ENCODE data around the gene AKAP13. TPM values are rescaled to one million over a fixed set of nuclear protein-coding genes. Genes with fewer than 3 reads are reported as not detected.

AKAP13 gene
- total and polyA plus RNA-seq, 2 of the 13 experiments (the other 11 are each of a cell fraction or from before 2014, with no cell fraction given) = 6.7 to 27.1 TPM

DNA sequence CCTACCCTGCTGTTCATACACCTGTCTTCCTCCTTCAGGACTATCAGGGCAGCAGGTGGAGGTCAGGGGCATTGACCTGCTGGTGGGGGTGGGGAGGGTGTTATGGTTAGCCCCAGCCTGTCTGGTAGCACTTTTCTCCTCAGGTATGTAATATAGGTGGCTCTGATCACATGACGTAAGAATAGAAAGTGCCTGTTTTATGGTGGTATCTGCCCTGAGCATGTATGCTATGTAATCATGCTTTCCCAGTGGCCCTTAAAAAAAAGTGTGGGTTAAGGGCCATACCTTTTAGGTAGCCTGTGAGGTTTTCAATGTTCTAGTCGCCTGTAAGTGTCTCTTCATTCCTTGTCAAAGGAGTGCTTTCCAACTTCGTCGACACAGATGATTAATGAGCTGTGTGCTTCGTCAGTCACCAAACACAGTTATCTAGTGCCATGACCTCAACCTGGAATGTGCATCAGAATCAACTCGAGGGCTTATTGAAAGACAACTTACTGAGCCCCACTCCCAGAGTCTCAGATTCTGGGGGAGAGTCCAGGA, 328.1 kb downstream of the AKAP13 start (continued):
- TF ChIP-seq, protein P1, sequence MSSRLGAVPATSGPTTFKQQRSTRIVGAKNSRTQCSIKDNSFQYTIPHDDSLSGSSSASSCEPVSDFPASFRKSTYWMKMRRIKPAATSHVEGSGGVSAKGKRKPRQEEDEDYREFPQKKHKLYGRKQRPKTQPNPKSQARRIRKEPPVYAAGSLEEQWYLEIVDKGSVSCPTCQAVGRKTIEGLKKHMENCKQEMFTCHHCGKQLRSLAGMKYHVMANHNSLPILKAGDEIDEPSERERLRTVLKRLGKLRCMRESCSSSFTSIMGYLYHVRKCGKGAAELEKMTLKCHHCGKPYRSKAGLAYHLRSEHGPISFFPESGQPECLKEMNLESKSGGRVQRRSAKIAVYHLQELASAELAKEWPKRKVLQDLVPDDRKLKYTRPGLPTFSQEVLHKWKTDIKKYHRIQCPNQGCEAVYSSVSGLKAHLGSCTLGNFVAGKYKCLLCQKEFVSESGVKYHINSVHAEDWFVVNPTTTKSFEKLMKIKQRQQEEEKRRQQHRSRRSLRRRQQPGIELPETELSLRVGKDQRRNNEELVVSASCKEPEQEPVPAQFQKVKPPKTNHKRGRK (CRISPR knock-in tag; IDR thresholded peaks at IDR 0.05) = no peak
- no peak for TF ChIP-seq ZNF674 (CRISPR knock-in tag; IDR thresholded peaks at IDR 0.05; ENCODE audit: low read depth)
- TF ChIP-seq, protein P2, sequence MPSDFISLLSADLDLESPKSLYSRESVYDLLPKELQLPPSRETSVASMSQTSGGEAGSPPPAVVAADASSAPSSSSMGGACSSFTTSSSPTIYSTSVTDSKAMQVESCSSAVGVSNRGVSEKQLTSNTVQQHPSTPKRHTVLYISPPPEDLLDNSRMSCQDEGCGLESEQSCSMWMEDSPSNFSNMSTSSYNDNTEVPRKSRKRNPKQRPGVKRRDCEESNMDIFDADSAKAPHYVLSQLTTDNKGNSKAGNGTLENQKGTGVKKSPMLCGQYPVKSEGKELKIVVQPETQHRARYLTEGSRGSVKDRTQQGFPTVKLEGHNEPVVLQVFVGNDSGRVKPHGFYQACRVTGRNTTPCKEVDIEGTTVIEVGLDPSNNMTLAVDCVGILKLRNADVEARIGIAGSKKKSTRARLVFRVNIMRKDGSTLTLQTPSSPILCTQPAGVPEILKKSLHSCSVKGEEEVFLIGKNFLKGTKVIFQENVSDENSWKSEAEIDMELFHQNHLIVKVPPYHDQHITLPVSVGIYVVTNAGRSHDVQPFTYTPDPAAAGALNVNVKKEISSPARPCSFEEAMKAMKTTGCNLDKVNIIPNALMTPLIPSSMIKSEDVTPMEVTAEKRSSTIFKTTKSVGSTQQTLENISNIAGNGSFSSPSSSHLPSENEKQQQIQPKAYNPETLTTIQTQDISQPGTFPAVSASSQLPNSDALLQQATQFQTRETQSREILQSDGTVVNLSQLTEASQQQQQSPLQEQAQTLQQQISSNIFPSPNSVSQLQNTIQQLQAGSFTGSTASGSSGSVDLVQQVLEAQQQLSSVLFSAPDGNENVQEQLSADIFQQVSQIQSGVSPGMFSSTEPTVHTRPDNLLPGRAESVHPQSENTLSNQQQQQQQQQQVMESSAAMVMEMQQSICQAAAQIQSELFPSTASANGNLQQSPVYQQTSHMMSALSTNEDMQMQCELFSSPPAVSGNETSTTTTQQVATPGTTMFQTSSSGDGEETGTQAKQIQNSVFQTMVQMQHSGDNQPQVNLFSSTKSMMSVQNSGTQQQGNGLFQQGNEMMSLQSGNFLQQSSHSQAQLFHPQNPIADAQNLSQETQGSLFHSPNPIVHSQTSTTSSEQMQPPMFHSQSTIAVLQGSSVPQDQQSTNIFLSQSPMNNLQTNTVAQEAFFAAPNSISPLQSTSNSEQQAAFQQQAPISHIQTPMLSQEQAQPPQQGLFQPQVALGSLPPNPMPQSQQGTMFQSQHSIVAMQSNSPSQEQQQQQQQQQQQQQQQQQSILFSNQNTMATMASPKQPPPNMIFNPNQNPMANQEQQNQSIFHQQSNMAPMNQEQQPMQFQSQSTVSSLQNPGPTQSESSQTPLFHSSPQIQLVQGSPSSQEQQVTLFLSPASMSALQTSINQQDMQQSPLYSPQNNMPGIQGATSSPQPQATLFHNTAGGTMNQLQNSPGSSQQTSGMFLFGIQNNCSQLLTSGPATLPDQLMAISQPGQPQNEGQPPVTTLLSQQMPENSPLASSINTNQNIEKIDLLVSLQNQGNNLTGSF (CRISPR knock-in tag; IDR thresholded peaks at IDR 0.05) = no peak
- TF ChIP-seq KAT8 (CRISPR knock-in tag; IDR thresholded peaks at IDR 0.05) = no peak; the same call in 1 of the 2 replicates
- no peak for TF ChIP-seq ZNF260 (CRISPR knock-in tag; IDR thresholded peaks at IDR 0.05; ENCODE audit: borderline replicate concordance, low read depth)
- TF ChIP-seq, protein P3, sequence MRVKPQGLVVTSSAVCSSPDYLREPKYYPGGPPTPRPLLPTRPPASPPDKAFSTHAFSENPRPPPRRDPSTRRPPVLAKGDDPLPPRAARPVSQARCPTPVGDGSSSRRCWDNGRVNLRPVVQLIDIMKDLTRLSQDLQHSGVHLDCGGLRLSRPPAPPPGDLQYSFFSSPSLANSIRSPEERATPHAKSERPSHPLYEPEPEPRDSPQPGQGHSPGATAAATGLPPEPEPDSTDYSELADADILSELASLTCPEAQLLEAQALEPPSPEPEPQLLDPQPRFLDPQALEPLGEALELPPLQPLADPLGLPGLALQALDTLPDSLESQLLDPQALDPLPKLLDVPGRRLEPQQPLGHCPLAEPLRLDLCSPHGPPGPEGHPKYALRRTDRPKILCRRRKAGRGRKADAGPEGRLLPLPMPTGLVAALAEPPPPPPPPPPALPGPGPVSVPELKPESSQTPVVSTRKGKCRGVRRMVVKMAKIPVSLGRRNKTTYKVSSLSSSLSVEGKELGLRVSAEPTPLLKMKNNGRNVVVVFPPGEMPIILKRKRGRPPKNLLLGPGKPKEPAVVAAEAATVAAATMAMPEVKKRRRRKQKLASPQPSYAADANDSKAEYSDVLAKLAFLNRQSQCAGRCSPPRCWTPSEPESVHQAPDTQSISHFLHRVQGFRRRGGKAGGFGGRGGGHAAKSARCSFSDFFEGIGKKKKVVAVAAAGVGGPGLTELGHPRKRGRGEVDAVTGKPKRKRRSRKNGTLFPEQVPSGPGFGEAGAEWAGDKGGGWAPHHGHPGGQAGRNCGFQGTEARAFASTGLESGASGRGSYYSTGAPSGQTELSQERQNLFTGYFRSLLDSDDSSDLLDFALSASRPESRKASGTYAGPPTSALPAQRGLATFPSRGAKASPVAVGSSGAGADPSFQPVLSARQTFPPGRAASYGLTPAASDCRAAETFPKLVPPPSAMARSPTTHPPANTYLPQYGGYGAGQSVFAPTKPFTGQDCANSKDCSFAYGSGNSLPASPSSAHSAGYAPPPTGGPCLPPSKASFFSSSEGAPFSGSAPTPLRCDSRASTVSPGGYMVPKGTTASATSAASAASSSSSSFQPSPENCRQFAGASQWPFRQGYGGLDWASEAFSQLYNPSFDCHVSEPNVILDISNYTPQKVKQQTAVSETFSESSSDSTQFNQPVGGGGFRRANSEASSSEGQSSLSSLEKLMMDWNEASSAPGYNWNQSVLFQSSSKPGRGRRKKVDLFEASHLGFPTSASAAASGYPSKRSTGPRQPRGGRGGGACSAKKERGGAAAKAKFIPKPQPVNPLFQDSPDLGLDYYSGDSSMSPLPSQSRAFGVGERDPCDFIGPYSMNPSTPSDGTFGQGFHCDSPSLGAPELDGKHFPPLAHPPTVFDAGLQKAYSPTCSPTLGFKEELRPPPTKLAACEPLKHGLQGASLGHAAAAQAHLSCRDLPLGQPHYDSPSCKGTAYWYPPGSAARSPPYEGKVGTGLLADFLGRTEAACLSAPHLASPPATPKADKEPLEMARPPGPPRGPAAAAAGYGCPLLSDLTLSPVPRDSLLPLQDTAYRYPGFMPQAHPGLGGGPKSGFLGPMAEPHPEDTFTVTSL (CRISPR knock-in tag; IDR thresholded peaks at IDR 0.05; ENCODE audit: borderline replicate concordance) = no peak
- no peak for TF ChIP-seq RORA (CRISPR knock-in tag; IDR thresholded peaks at IDR 0.05)
- no peak for TF ChIP-seq ZNF138 (CRISPR knock-in tag; IDR thresholded peaks at IDR 0.05; ENCODE audit: low read depth)
- 0 out of 2 replicates have a peak, but pooled peaks have one; percentile 27 for TF ChIP-seq NR2C2 (CRISPR knock-in tag; IDR thresholded peaks at IDR 0.05; ENCODE audit: borderline replicate concordance)
- no peak for TF ChIP-seq PCBP1 (IDR thresholded peaks at IDR 0.05; ENCODE audit: borderline replicate concordance, low read depth, low read length)
- TF ChIP-seq, protein P4, sequence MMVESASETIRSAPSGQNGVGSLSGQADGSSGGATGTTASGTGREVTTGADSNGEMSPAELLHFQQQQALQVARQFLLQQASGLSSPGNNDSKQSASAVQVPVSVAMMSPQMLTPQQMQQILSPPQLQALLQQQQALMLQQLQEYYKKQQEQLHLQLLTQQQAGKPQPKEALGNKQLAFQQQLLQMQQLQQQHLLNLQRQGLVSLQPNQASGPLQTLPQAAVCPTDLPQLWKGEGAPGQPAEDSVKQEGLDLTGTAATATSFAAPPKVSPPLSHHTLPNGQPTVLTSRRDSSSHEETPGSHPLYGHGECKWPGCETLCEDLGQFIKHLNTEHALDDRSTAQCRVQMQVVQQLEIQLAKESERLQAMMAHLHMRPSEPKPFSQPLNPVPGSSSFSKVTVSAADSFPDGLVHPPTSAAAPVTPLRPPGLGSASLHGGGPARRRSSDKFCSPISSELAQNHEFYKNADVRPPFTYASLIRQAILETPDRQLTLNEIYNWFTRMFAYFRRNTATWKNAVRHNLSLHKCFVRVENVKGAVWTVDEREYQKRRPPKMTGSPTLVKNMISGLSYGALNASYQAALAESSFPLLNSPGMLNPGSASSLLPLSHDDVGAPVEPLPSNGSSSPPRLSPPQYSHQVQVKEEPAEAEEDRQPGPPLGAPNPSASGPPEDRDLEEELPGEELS (CRISPR knock-in tag; IDR thresholded peaks at IDR 0.05) = no peak
- TF ChIP-seq, protein P5, sequence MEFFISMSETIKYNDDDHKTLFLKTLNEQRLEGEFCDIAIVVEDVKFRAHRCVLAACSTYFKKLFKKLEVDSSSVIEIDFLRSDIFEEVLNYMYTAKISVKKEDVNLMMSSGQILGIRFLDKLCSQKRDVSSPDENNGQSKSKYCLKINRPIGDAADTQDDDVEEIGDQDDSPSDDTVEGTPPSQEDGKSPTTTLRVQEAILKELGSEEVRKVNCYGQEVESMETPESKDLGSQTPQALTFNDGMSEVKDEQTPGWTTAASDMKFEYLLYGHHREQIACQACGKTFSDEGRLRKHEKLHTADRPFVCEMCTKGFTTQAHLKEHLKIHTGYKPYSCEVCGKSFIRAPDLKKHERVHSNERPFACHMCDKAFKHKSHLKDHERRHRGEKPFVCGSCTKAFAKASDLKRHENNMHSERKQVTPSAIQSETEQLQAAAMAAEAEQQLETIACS (CRISPR knock-in tag; IDR thresholded peaks at IDR 0.05) = no peak
- no peak for TF ChIP-seq ZNF263 (CRISPR knock-in tag; IDR thresholded peaks at IDR 0.05)
